K562 (cell line): ENCODE data around the gene EPC2. TPM values are rescaled to one million over a fixed set of nuclear protein-coding genes. Genes with fewer than 3 reads are reported as not detected.

Experiments
- JUND ChIP-seq, 2 experiments: IDR thresholded peaks; 2 replicates in 1 of 2; 3 replicates in 1 of 2; pipeline ENCODE4 v1.6.1; 2011; ENCODE audit warnings: borderline replicate concordance in 2 of 2, low read depth in 2 of 2, low read length in 2 of 2, improper control_type of control experiment in 1 of 2, missing biosample characterization in 1 of 2, missing genetic modification characterization in 1 of 2, missing genetic modification reagents in 1 of 2
- NONO ChIP-seq, 2 experiments: fragments of 200-400 bp in 1 of 2; fragments of 450-650 bp in 1 of 2; formaldehyde crosslinking in 1 of 2; IDR thresholded peaks; 2 replicates each; pipeline ENCODE4 v1.6.1; 2017; ENCODE audit warnings: low read depth in 2 of 2, mild to moderate bottlenecking in 2 of 2, moderate library complexity in 2 of 2, low read length in 1 of 2
- RBM22 ChIP-seq: fragments of 200-400 bp; formaldehyde crosslinking; IDR thresholded peaks from 2 replicates; pipeline ENCODE4 v1.6.1; 2018; ENCODE audit warnings: low read length, low read depth; ENCODE audit not compliant: poor library complexity, severe bottlenecking
- RBM25 ChIP-seq: fragments of 200-400 bp; formaldehyde crosslinking; IDR thresholded peaks from 2 replicates; pipeline ENCODE4 v1.6.1; 2018; ENCODE audit warnings: low read length, low read depth, moderate library complexity; ENCODE audit not compliant: severe bottlenecking
- polyA plus RNA-seq, 8 experiments: library from polyadenylated mRNA; depleted of rRNA in 4 of 8; stranded (reverse) in 5 of 8; unstranded in 3 of 8; fragments of >200 nt; fragmentation: Nextera tagmentation in 2 of 8; fragmentation: Illumina TruSeq in 1 of 8; extraction: Ambion mirVana in 2 of 8; extraction: Trizol in 1 of 8; gene quantifications; 2 replicates each; pipeline versions ENCODE4 v1.2.1 to v1.2.3, GENCODE V29; 2011 to 2014; ENCODE audit warnings: inconsistent platforms in 1 of 8, missing spikeins in 1 of 8
- total RNA-seq, 7 experiments: library from RNA; depleted of rRNA in 6 of 7; stranded (reverse); fragments of >200 nt in 6 of 7; fragmentation: Illumina TruSeq in 2 of 7; extraction: Trizol in 2 of 7; gene quantifications; 2 replicates each; pipeline versions ENCODE4 v1.2.1 to v1.2.3, GENCODE V29; 2011 to 2021; ENCODE audit warnings: low replicate concordance in 1 of 7
- TF ChIP-seq, protein P1 (sequence below): fragments of 450-650 bp; IDR thresholded peaks from 2 replicates; pipeline ENCODE4 v1.6.1; 2016; ENCODE audit warnings: antibody characterized with exemption
- TF ChIP-seq, protein P2 (sequence below): IDR thresholded peaks from 3 replicates; pipeline ENCODE4 v1.6.1; 2011; ENCODE audit warnings: borderline replicate concordance, mild to moderate bottlenecking, moderate library complexity; ENCODE audit not compliant: insufficient read length; ENCODE audit errors: extremely low read depth
- TF ChIP-seq, protein P3 (sequence below): fragments of 150-350 bp; conservative IDR thresholded peaks from 2 replicates; pipeline ENCODE4 v1.6.1; 2014; ENCODE audit warnings: low read length
- TF ChIP-seq, protein P4 (sequence below): fragments of 450-650 bp; IDR thresholded peaks from 2 replicates; pipeline ENCODE4 v1.7.1; 2018; ENCODE audit warnings: mild to moderate bottlenecking, low read depth; ENCODE audit not compliant: partially characterized antibody
- TF ChIP-seq, protein P5 (sequence below): sonication (generic); formaldehyde crosslinking; IDR thresholded peaks from 2 replicates; pipeline ENCODE4 v1.8.0; 2022; ENCODE audit warnings: missing genetic modification reagents, mild to moderate bottlenecking, borderline replicate concordance
- TF ChIP-seq, protein P6 (sequence below): fragments of 250-450 bp; sonication (Bioruptor Pico); IDR thresholded peaks from 2 replicates; pipeline ENCODE4 v1.4.0; 2020; ENCODE audit warnings: mild to moderate bottlenecking, moderate library complexity

The EPC2 gene
- total and polyA plus RNA-seq, 9 of the 15 experiments (the other 6 are each of a cell fraction or from before 2014, with no cell fraction given) = 7.0 to 35.8 (median 29.1) TPM

DNA sequence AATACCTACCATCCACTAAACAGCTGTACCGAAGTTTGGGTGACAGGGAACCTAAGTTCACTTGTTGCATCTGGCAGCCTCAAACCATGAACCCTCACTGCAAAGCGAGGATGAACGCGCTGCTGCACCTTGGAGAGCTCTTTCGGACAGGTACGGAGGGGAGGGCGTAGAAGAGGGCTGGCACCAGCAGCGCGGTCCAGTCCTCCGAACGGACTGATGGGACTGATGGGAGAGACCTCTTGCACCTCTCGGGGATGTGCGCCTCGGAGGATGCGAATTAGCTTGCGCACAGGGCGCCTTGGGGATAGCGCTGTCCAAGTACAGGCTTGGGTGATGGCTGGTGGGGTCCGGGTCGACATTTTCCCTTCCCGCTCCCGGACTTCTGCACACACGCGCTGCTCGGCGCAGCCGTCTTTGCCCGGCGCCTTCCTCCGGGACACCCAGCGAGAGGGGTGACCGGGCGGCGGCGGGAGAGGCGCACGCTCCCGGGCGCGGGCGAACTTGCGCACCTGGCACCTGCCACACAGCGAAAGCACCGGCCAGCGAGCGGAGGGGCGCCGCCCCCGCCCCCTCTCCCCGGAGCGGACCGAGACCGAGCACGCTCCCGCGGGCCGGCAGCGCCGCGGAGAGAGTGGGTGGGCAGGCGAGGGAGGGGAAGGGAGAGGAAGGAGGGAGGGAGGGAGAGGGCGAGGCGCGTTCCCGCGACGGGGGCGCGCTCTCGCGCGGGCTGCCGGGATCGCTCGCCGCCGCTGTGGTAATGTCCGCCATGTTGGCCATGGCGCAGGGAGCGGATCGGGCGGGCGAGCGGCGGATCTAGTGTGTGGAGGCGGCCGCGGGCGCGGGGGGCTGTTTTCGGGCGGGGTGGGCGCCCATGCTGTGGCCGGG, at the start of gene EPC2 (continued):
- TF ChIP-seq, protein P1, sequence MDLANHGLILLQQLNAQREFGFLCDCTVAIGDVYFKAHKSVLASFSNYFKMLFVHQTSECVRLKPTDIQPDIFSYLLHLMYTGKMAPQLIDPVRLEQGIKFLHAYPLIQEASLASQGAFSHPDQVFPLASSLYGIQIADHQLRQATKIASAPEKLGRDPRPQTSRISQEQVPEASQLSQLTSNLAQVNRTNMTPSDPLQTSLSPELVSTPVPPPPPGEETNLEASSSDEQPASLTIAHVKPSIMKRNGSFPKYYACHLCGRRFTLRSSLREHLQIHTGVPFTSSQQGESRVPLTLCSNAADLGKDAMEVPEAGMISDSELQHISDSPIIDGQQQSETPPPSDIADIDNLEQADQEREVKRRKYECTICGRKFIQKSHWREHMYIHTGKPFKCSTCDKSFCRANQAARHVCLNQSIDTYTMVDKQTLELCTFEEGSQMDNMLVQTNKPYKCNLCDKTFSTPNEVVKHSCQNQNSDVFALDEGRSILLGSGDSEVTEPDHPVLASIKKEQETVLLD = peak; percentile 80; the same call in 1 of the 2 replicates
- TF ChIP-seq, protein P2, sequence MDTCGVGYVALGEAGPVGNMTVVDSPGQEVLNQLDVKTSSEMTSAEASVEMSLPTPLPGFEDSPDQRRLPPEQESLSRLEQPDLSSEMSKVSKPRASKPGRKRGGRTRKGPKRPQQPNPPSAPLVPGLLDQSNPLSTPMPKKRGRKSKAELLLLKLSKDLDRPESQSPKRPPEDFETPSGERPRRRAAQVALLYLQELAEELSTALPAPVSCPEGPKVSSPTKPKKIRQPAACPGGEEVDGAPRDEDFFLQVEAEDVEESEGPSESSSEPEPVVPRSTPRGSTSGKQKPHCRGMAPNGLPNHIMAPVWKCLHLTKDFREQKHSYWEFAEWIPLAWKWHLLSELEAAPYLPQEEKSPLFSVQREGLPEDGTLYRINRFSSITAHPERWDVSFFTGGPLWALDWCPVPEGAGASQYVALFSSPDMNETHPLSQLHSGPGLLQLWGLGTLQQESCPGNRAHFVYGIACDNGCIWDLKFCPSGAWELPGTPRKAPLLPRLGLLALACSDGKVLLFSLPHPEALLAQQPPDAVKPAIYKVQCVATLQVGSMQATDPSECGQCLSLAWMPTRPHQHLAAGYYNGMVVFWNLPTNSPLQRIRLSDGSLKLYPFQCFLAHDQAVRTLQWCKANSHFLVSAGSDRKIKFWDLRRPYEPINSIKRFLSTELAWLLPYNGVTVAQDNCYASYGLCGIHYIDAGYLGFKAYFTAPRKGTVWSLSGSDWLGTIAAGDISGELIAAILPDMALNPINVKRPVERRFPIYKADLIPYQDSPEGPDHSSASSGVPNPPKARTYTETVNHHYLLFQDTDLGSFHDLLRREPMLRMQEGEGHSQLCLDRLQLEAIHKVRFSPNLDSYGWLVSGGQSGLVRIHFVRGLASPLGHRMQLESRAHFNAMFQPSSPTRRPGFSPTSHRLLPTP = no peak
- no peak for TF ChIP-seq RBM22
- TF ChIP-seq, protein P3, sequence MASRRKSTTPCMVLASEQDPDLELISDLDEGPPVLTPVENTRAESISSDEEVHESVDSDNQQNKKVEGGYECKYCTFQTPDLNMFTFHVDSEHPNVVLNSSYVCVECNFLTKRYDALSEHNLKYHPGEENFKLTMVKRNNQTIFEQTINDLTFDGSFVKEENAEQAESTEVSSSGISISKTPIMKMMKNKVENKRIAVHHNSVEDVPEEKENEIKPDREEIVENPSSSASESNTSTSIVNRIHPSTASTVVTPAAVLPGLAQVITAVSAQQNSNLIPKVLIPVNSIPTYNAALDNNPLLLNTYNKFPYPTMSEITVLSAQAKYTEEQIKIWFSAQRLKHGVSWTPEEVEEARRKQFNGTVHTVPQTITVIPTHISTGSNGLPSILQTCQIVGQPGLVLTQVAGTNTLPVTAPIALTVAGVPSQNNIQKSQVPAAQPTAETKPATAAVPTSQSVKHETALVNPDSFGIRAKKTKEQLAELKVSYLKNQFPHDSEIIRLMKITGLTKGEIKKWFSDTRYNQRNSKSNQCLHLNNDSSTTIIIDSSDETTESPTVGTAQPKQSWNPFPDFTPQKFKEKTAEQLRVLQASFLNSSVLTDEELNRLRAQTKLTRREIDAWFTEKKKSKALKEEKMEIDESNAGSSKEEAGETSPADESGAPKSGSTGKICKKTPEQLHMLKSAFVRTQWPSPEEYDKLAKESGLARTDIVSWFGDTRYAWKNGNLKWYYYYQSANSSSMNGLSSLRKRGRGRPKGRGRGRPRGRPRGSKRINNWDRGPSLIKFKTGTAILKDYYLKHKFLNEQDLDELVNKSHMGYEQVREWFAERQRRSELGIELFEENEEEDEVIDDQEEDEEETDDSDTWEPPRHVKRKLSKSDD = peak; percentile 58; the same call in 1 of the 2 replicates
- TF ChIP-seq JUND (IDR thresholded peaks at IDR 0.05; ENCODE audit: borderline replicate concordance, low read depth, low read length) = 0 out of 2 replicates have a peak, but pooled peaks have one; percentile 18
- no peak for TF ChIP-seq JUND (tag; IDR thresholded peaks at IDR 0.05; ENCODE audit: borderline replicate concordance, low read depth, low read length)
- TF ChIP-seq, protein P4, sequence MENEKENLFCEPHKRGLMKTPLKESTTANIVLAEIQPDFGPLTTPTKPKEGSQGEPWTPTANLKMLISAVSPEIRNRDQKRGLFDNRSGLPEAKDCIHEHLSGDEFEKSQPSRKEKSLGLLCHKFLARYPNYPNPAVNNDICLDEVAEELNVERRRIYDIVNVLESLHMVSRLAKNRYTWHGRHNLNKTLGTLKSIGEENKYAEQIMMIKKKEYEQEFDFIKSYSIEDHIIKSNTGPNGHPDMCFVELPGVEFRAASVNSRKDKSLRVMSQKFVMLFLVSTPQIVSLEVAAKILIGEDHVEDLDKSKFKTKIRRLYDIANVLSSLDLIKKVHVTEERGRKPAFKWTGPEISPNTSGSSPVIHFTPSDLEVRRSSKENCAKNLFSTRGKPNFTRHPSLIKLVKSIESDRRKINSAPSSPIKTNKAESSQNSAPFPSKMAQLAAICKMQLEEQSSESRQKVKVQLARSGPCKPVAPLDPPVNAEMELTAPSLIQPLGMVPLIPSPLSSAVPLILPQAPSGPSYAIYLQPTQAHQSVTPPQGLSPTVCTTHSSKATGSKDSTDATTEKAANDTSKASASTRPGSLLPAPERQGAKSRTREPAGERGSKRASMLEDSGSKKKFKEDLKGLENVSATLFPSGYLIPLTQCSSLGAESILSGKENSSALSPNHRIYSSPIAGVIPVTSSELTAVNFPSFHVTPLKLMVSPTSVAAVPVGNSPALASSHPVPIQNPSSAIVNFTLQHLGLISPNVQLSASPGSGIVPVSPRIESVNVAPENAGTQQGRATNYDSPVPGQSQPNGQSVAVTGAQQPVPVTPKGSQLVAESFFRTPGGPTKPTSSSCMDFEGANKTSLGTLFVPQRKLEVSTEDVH = peak; percentile 81
- TF ChIP-seq, protein P5, sequence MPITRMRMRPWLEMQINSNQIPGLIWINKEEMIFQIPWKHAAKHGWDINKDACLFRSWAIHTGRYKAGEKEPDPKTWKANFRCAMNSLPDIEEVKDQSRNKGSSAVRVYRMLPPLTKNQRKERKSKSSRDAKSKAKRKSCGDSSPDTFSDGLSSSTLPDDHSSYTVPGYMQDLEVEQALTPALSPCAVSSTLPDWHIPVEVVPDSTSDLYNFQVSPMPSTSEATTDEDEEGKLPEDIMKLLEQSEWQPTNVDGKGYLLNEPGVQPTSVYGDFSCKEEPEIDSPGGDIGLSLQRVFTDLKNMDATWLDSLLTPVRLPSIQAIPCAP = no peak
- TF ChIP-seq, protein P6, sequence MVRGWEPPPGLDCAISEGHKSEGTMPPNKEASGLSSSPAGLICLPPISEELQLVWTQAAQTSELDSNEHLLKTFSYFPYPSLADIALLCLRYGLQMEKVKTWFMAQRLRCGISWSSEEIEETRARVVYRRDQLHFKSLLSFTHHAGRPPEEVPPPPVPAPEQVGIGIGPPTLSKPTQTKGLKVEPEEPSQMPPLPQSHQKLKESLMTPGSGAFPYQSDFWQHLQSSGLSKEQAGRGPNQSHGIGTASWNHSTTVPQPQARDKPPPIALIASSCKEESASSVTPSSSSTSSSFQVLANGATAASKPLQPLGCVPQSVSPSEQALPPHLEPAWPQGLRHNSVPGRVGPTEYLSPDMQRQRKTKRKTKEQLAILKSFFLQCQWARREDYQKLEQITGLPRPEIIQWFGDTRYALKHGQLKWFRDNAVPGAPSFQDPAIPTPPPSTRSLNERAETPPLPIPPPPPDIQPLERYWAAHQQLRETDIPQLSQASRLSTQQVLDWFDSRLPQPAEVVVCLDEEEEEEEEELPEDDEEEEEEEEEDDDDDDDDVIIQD (CRISPR knock-in tag) = no peak
- TF ChIP-seq NONO (IDR thresholded peaks at IDR 0.05; ENCODE audit: low read depth in 2 of 2, low read length in 1 of 2) = peak; percentile 68 to 95; a peak in 3 of 4 replicates
- peak; percentile 72 for TF ChIP-seq RBM25
